SK-N-SH treated with all-trans-retinoic acid at 6 μM for 48 hours (cell line): ENCODE results near the gene CARD9.

ENCODE experiments used
- ATAC-seq: fragments of 200-7000 bp; cut with Tn5 transposase; 3 replicates; pipeline ENCODE4 v1.9.1; 2020; ENCODE audit warnings: mild to moderate bottlenecking, moderate library complexity
- ARNTL ChIP-seq: fragments of 450-650 bp; formaldehyde crosslinking; IDR thresholded peaks from 2 replicates; pipeline ENCODE4 v1.5.0; 2020; ENCODE audit warnings: low read depth, mild to moderate bottlenecking, moderate library complexity, borderline replicate concordance
- BACH2 ChIP-seq: fragments of 250-450 bp; sonication (Bioruptor Pico); IDR thresholded peaks from 2 replicates; pipeline ENCODE4 v1.9.0; 2021; ENCODE audit warnings: mild to moderate bottlenecking, borderline replicate concordance
- CSDC2 ChIP-seq: fragments of 250-450 bp; sonication (Bioruptor Pico); IDR thresholded peaks from 2 replicates; pipeline ENCODE4 v1.5.0; 2020; ENCODE audit warnings: mild to moderate bottlenecking, moderate library complexity
- ESRRG ChIP-seq: fragments of 250-450 bp; sonication (Bioruptor Pico); IDR thresholded peaks from 2 replicates; pipeline ENCODE4 v1.6.1; 2021; ENCODE audit warnings: mild to moderate bottlenecking
- GLIS3 ChIP-seq: fragments of 250-450 bp; sonication (Bioruptor Pico); IDR thresholded peaks from 2 replicates; pipeline ENCODE4 v1.5.0; 2020; ENCODE audit warnings: mild to moderate bottlenecking, moderate library complexity
- OSR1 ChIP-seq: fragments of 250-450 bp; sonication (Bioruptor Pico); IDR thresholded peaks from 2 replicates; pipeline ENCODE4 v1.8.0; 2022; ENCODE audit warnings: moderate library complexity, mild to moderate bottlenecking, inconsistent platforms
- PPARA ChIP-seq: fragments of 250-450 bp; sonication (Bioruptor Pico); IDR thresholded peaks from 2 replicates; pipeline ENCODE4 v1.5.0; 2020; ENCODE audit warnings: mild to moderate bottlenecking, borderline replicate concordance
- RARB ChIP-seq: fragments of 250-450 bp; sonication (Bioruptor Pico); IDR thresholded peaks from 2 replicates; pipeline ENCODE4 v1.8.0; 2021; ENCODE audit warnings: mild to moderate bottlenecking, moderate library complexity
- SNAI2 ChIP-seq: fragments of 250-450 bp; sonication (Bioruptor Pico); IDR thresholded peaks from 2 replicates; pipeline ENCODE4 v1.5.0; 2020; ENCODE audit warnings: mild to moderate bottlenecking, moderate library complexity
- TCF4 ChIP-seq: fragments of 250-450 bp; sonication (Bioruptor Pico); IDR thresholded peaks from 2 replicates; pipeline ENCODE4 v1.8.0; 2021; ENCODE audit warnings: mild to moderate bottlenecking, moderate library complexity, borderline replicate concordance
- TOX ChIP-seq: fragments of 250-450 bp; sonication (Bioruptor Pico); IDR thresholded peaks from 2 replicates; pipeline ENCODE4 v1.8.0; 2021; ENCODE audit warnings: mild to moderate bottlenecking, moderate library complexity, borderline replicate concordance
- ZFP3 ChIP-seq: fragments of 250-450 bp; sonication (Bioruptor Pico); IDR thresholded peaks from 2 replicates; pipeline ENCODE4 v1.5.0; 2020; ENCODE audit warnings: mild to moderate bottlenecking, moderate library complexity
- ZNF565 ChIP-seq: fragments of 450-650 bp; formaldehyde crosslinking; conservative IDR thresholded peaks from 2 replicates; pipeline ENCODE4 v1.5.0; 2020; ENCODE audit warnings: low read depth, mild to moderate bottlenecking, moderate library complexity
- ZNF8 ChIP-seq: fragments of 450-650 bp; formaldehyde crosslinking; IDR thresholded peaks from 2 replicates; pipeline ENCODE4 v1.5.0; 2020; ENCODE audit warnings: mild to moderate bottlenecking, moderate library complexity
- TF ChIP-seq, protein P1 (sequence below): fragments of 250-450 bp; sonication (Bioruptor Pico); IDR thresholded peaks from 2 replicates; pipeline ENCODE4 v1.5.1; 2021; ENCODE audit warnings: mild to moderate bottlenecking, moderate library complexity
- TF ChIP-seq, protein P2 (sequence below): fragments of 250-450 bp; sonication (Bioruptor Pico); IDR thresholded peaks from 2 replicates; pipeline ENCODE4 v1.8.0; 2020; ENCODE audit warnings: mild to moderate bottlenecking, moderate library complexity, borderline replicate concordance
- TF ChIP-seq, protein P3 (sequence below): fragments of 250-450 bp; sonication (Bioruptor Pico); IDR thresholded peaks from 2 replicates; pipeline ENCODE4 v1.5.1; 2020; ENCODE audit warnings: low read depth, mild to moderate bottlenecking, moderate library complexity
- TF ChIP-seq, protein P4 (sequence below): fragments of 250-450 bp; sonication (Bioruptor Pico); IDR thresholded peaks from 2 replicates; pipeline ENCODE4 v1.8.0; 2021; ENCODE audit warnings: low read depth, mild to moderate bottlenecking, moderate library complexity, borderline replicate concordance
- TF ChIP-seq, protein P5 (sequence below): fragments of 250-450 bp; sonication (Bioruptor Pico); IDR thresholded peaks from 2 replicates; pipeline ENCODE4 v1.5.0; 2020; ENCODE audit warnings: mild to moderate bottlenecking, moderate library complexity

The CARD9 gene

DNA sequence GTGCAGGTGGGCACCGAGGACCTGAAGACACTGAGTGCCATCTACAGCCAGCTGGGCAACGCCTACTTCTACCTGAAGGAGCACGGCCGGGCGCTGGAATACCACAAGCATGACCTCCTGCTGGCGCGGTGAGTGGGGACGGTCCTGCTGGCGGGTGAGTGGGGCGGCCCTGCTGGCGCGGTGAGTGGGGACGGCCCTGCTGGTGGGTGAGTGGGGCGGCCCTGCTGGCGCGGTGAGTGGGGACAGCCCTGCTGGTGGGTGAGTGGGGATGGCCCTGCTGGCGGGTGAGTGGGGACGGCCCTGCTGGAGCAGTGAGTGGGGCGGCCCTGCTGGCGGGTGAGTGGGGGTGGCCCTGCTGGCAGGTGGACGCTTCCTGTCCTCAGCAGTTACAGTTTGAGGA is 38.9 kb downstream of the CARD9 start:
- TF ChIP-seq TCF4 (CRISPR knock-in tag), result no peak
- TF ChIP-seq, protein P1, sequence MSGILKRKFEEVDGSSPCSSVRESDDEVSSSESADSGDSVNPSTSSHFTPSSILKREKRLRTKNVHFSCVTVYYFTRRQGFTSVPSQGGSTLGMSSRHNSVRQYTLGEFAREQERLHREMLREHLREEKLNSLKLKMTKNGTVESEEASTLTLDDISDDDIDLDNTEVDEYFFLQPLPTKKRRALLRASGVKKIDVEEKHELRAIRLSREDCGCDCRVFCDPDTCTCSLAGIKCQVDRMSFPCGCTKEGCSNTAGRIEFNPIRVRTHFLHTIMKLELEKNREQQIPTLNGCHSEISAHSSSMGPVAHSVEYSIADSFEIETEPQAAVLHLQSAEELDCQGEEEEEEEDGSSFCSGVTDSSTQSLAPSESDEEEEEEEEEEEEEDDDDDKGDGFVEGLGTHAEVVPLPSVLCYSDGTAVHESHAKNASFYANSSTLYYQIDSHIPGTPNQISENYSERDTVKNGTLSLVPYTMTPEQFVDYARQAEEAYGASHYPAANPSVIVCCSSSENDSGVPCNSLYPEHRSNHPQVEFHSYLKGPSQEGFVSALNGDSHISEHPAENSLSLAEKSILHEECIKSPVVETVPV (CRISPR knock-in tag), result no peak
- no peak for ATAC-seq

DNA sequence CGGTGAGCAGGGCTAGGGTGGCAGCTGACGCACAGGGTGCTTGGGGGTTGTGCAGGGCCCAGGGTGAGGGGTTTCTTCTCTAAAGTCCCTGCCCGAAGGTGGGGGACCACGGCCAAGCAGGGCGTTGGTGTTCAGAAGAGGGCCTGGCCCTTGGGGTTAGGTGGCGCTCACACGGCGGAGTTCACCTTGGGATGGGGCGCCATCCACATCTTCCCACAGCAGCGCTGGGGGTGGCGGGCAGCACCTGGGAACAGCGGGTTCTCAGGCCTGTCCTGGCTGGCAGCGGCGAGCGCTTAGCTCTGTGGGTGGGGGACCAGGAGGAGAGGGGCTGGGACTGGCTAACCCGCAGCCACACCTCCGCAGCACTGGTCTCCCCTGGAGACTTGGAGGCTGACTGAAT is 40.0 kb downstream of the CARD9 start:
- ATAC-seq, result no peak
- TF ChIP-seq RARB (CRISPR knock-in tag) (no peak), ZFP3 (CRISPR knock-in tag) (no peak), ZNF565 (no peak), BACH2 (CRISPR knock-in tag) (no peak), ESRRG (CRISPR knock-in tag) (no peak), ARNTL (CRISPR knock-in tag) (no peak), PPARA (CRISPR knock-in tag) (no peak), OSR1 (CRISPR knock-in tag) (no peak)
- TF ChIP-seq, protein P2, sequence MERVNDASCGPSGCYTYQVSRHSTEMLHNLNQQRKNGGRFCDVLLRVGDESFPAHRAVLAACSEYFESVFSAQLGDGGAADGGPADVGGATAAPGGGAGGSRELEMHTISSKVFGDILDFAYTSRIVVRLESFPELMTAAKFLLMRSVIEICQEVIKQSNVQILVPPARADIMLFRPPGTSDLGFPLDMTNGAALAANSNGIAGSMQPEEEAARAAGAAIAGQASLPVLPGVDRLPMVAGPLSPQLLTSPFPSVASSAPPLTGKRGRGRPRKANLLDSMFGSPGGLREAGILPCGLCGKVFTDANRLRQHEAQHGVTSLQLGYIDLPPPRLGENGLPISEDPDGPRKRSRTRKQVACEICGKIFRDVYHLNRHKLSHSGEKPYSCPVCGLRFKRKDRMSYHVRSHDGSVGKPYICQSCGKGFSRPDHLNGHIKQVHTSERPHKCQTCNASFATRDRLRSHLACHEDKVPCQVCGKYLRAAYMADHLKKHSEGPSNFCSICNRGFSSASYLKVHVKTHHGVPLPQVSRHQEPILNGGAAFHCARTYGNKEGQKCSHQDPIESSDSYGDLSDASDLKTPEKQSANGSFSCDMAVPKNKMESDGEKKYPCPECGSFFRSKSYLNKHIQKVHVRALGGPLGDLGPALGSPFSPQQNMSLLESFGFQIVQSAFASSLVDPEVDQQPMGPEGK, result no peak

DNA sequence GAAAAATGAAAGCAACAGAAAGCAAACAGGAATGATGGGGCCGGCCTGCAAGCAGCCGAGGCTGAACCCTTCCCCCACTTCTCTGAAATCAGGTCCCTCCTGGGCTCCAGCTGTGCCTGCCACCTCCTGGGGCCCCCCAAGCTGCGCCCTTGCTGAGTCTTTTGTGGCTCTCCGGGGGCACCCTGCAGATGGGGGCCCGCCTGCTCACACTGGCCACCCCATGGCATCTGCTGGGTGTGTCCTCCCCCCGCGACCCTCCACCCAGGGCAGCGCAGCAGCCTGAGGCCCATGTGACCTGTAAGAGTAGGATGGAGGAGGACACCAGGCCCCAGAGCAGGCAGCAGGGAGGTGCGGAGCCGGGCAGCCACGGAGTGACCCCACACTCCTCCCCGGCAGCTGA is 40.4 kb downstream of the CARD9 start:
- no peak for ATAC-seq
- TF ChIP-seq GLIS3 (no peak), TCF4 (CRISPR knock-in tag) (no peak), ZNF565 (no peak), TOX (no peak), SNAI2 (CRISPR knock-in tag) (no peak)

DNA sequence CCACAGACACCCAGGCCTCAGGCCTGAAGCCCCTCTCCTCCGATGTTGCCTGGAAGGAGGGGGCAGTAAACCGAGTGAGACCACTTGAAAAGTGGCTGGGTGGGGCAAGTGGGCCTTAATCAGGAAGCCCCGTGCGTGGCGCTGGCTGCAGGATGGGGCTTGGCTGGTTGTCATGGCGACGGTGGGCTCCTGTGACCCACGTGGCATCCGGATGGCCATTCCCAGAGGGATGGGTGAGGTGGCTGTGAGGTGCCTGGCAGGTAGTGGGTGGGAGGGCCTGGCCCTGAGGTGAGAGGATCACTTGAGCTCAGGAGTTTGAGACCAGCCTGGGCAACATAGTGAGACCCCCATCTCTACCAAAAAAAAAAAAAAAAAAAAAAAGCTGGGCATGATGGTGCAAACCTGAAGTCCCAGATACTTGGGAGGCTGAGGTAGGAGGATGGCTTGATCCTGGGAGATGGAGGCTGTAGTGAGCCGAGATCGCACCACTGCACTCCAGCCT is 40.9 kb downstream of the CARD9 start:
- ATAC-seq, result no peak
- TF ChIP-seq BACH2 (CRISPR knock-in tag), result no peak
- no peak for TF ChIP-seq RARB (CRISPR knock-in tag)
- TF ChIP-seq, protein P3, sequence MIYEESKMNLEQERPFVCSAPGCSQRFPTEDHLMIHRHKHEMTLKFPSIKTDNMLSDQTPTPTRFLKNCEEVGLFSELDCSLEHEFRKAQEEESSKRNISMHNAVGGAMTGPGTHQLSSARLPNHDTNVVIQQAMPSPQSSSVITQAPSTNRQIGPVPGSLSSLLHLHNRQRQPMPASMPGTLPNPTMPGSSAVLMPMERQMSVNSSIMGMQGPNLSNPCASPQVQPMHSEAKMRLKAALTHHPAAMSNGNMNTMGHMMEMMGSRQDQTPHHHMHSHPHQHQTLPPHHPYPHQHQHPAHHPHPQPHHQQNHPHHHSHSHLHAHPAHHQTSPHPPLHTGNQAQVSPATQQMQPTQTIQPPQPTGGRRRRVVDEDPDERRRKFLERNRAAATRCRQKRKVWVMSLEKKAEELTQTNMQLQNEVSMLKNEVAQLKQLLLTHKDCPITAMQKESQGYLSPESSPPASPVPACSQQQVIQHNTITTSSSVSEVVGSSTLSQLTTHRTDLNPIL, result no peak
- TF ChIP-seq ZNF8 (CRISPR knock-in tag), result no peak
- TF ChIP-seq, protein P4, sequence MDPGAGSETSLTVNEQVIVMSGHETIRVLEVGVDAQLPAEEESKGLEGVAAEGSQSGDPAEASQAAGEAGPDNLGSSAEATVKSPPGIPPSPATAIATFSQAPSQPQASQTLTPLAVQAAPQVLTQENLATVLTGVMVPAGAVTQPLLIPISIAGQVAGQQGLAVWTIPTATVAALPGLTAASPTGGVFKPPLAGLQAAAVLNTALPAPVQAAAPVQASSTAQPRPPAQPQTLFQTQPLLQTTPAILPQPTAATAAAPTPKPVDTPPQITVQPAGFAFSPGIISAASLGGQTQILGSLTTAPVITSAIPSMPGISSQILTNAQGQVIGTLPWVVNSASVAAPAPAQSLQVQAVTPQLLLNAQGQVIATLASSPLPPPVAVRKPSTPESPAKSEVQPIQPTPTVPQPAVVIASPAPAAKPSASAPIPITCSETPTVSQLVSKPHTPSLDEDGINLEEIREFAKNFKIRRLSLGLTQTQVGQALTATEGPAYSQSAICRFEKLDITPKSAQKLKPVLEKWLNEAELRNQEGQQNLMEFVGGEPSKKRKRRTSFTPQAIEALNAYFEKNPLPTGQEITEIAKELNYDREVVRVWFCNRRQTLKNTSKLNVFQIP (CRISPR knock-in tag), result no peak
- no peak for TF ChIP-seq ESRRG (CRISPR knock-in tag)
- no peak for TF ChIP-seq ZFP3 (CRISPR knock-in tag)
- TF ChIP-seq, protein P2, result no peak
- TF ChIP-seq, protein P1 (CRISPR knock-in tag), result no peak
- TF ChIP-seq, protein P5, sequence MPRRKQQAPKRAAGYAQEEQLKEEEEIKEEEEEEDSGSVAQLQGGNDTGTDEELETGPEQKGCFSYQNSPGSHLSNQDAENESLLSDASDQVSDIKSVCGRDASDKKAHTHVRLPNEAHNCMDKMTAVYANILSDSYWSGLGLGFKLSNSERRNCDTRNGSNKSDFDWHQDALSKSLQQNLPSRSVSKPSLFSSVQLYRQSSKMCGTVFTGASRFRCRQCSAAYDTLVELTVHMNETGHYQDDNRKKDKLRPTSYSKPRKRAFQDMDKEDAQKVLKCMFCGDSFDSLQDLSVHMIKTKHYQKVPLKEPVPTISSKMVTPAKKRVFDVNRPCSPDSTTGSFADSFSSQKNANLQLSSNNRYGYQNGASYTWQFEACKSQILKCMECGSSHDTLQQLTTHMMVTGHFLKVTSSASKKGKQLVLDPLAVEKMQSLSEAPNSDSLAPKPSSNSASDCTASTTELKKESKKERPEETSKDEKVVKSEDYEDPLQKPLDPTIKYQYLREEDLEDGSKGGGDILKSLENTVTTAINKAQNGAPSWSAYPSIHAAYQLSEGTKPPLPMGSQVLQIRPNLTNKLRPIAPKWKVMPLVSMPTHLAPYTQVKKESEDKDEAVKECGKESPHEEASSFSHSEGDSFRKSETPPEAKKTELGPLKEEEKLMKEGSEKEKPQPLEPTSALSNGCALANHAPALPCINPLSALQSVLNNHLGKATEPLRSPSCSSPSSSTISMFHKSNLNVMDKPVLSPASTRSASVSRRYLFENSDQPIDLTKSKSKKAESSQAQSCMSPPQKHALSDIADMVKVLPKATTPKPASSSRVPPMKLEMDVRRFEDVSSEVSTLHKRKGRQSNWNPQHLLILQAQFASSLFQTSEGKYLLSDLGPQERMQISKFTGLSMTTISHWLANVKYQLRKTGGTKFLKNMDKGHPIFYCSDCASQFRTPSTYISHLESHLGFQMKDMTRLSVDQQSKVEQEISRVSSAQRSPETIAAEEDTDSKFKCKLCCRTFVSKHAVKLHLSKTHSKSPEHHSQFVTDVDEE, result no peak
- no peak for TF ChIP-seq ARNTL (CRISPR knock-in tag)
- no peak for TF ChIP-seq TOX
- TF ChIP-seq CSDC2, result no peak
- no peak for TF ChIP-seq OSR1 (CRISPR knock-in tag)
- no peak for TF ChIP-seq SNAI2 (CRISPR knock-in tag)
